Uterus (tissue), 2 donors: ENCODE measurements around the gene C6orf89.

Experiments
- CTCF ChIP-seq, 4 experiments: fragments of 200-600 bp in 2 of 4; fragments of 450-650 bp in 2 of 4; sonication (generic) in 2 of 4; IDR thresholded peaks; one replicate each; pipeline ENCODE4 v1.5.1; 2016 to 2019; ENCODE audit warnings: antibody characterized with exemption in 4 of 4, mild to moderate bottlenecking in 2 of 4, moderate library complexity in 1 of 4
- POLR2A ChIP-seq, 2 donors: fragments of 450-650 bp; IDR thresholded peaks; one replicate each; pipeline ENCODE4 v1.6.1; 2016; ENCODE audit warnings: antibody characterized with exemption in 2 of 2, mild to moderate bottlenecking in 1 of 2, moderate library complexity in 1 of 2

- TF ChIP-seq POLR2A (IDR thresholded peaks at IDR 0.05) (no peak), CTCF (IDR thresholded peaks at IDR 0.05) (no peak)
Measured at GRCh38 chr6:36936824-36937223, 51.1 kb downstream of the C6orf89 start.
